HG03025 (cell line): ENCODE results near the gene TTC31.

Experiments used
- ATAC-seq: cut with Tn5 transposase; IDR thresholded peaks from one replicate; pipeline ENCODE4 v1.9.1; 2021; ENCODE audit warnings: mild to moderate bottlenecking, moderate library complexity; ENCODE audit not compliant: unreplicated experiment, low FRiP score

The TTC31 gene

DNA sequence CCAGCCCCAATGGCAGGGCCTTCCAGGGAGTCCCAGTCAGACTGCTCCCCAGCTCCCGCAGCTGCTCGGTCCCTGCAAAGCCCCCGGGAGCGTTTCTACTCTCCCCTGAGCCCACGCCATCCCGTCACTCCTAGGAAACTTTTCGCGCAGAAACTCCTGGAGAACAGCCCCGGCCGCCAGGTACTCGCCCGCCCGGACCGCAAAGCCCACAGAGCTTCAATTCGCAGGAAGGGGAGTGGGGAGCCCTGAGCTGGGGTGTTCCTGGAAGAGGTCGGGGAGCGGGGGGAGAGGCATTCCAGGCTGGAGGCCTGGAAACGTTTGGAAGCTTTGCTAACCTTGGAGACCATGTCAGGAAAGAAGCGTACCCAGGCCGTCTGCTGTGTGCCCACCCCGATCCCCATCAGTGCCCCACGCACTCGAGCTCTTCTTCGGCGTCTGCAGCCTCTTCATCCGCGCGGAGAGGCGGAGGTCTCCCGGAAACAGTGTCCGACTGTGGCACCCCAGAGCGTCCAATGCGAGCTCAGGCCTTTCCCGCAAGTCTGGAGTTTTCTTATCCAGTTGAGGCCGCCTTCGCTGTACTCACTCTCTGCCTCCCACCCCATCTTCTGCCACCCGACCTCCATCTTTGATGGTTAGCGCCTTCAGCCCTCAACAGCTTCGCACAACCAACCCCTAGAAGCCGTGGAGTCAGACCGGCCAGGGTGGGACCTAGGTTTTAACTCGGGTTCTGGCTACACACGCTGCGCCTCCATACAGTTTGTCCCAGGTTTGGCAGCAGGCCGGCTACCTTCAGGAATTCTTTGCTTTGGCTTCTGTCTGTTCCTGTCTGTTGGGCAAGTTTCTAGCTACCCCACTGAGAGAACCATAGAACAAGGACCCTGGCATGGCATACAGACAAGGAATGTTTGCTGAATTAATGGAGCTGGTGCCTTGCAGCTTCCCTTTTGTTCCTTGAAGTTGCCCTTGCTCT is 20.9 kb downstream of the TTC31 start:
- no peak for ATAC-seq

DNA sequence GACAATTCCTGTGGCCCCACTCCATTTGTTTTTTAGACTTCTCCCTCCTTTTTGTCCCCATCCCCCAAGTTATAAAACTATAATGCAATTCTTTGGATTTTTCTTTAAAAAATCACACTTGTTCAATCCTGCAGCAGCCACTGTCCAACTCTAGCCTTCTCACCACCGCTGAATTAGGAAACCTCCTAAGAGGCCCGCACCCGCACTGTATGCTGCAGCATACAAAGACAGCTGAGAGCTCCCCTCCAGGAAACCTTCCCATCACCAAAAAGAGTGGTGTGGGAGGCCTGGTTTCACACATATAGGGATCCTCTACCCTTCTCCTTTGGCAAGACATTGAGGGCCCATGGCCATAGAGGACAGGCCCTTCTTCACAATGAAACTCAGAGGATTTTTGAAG is 21.7 kb downstream of the TTC31 start:
- ATAC-seq: no peak

DNA sequence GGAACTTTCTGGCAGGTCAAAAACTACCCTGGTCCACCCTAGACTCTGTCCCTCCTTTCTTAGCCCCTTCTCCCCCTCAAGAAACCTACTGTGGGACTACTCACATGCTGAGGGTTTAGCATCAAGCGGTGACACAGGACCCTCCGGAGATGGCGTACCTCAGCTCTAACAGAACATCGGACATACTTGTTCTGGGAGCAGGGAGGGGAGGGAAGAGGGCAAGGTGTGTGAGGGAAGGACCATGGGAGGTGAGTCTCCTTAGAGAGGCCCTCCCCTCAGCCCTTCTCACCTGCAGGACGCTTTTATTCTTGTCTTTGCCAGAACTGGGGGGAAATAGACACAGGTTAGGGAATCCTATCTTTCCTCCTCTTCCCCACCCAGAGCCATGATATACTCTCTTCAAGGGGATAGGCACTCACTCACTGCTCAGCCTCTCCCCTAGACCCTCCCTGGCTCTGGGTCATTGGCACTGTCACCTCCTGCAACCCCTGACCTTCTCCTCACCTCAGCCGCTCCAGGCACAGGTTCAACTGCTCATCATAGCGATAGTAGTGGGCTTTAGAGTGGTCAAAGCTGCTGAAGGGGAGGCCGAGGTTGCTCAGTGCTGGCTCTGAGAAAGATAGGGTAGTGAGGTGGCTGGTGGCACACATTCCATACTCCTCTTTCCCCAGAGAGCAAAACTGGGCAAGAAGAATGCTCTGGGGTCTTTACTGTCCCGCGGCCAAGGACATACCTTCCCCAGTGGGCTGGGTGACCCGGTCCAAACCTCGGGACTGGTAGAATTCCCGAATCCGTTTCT is 22.8 kb downstream of the TTC31 start:
- ATAC-seq: no peak

DNA sequence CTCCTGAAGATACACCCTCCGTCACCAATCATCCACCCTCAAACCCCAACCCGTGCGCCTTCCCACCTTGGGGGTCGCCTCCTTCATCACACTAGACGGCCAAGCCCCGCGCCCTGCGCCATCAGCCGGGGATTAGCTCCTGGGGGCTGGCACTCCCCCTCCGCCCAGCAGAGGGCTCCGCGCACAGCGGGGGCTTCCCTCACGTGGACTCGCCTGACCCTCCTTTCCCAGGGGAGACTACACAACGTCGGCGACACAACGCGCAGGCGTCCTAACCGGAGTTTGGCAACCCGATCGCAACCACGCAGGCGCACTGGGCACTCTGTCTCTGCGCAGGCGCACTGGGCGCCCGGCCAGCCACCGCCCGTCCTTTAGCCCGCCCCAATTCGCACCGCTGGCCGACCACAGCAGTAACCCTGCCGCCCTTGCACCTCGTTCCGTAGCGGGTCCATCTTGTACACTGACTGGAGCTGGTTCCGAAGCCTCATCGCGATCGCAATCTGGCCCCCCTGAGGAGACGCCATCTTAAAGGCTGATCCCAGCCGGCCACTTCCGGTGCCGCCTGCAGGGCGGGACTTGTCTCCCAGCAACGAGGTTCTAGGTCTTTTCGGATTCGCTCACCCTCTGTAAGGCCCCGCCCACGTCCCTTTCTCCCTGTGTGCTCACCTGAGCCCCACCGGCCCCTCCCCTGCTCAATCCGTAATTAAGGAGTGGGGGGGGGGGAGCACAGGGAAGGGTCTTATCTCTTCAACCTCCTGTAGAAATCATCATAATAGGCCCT is 24.5 kb downstream of the TTC31 start, which contains the start of gene PCGF1:
Gene PCGF1 (minus strand): TSS at position 551 of the 781 bp plus-strand sequence. CDS start 27 bp downstream, at position 524.
- ATAC-seq: peak; percentile 93

DNA sequence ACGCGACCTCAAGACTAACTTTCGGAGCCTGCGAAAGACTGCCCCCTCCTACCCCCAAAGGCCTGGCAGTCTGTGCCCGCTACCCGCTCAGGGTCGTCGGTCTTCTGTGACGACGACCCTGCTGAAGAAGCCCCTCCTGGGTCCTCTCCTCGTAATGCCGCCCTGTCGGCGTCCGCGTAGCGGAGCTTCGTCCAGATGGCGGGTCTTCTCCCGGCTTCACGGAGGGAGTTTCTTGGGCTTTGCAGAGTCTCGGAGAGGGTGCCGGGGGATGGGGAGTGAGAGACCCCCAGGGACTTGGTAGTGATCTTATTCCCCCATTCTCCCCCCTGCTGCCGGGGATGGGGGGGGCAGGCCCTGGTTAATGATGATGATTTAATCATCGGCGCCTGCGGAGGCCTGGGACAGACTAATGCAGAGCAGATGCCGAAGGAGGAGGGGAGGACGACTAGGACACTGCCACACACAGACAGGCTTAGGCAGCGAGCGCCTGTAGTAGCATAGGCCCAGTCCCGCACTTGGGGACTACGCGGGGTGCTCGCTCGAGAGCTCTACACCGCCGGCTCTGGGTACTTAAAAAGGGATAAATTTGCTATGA is 25.1 kb downstream of the TTC31 start:
- peak; percentile 11 for ATAC-seq

DNA sequence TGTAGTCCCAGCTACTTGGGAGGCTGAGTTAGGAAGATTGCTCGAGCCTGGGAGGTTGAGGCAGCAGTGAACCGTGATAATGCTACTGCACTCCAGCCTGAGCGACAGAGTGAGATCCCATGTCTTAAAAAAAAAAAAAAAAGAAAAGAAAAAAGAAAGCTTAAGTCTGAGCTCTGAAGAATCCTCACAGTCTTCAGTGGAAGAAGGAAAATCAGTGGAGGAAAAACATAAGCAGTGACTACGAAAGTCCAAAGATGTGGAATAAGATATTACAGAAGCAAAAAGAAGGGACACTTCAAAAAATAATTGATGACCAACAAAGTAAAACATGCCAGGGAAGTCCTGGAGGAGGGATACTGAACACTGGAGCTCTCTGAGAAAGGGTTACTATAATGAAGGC is 27.4 kb downstream of the TTC31 start:
- ATAC-seq: no peak

DNA sequence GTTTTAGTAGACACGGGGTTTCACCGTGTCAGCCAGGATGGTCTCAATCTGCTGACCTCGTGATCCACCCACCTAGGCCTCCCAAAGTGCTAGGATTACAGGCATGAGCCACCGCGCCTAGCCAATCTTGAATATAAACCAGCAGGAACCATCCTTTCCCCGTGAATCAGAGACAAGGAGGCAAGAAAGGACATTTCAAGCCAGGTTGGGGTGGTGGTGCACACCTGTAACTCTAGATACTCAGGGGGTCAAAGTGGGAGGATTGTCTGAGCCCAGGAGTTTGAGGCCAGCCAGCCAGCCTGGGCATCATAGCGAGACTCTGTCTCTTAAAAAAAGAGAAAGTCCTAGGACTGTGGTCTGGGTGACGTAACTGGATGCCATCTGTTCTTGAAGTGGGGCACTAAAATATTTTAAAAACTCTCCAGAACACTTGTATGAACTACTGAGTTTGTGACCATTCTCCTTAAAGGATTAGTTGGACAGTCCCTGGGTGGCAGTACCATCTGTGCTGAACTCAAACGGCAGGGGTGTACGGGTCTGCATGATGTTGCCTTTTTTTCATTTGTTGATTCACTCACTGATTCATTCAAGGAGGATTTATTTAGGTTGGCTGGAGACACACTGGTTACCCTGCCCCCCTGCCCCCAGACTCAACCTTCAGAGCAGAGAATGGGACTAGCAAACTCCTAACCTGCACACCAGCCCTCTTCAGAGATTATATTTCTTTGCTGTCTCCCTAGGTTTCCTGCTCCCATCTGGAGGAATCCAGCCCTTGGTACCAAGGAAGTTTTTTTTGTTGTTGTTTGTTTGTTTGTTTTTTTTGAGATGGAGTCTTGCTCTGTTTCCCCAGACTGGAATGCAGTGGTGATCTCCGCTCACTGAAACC is 28.5 kb downstream of the TTC31 start:
- no peak for ATAC-seq

DNA sequence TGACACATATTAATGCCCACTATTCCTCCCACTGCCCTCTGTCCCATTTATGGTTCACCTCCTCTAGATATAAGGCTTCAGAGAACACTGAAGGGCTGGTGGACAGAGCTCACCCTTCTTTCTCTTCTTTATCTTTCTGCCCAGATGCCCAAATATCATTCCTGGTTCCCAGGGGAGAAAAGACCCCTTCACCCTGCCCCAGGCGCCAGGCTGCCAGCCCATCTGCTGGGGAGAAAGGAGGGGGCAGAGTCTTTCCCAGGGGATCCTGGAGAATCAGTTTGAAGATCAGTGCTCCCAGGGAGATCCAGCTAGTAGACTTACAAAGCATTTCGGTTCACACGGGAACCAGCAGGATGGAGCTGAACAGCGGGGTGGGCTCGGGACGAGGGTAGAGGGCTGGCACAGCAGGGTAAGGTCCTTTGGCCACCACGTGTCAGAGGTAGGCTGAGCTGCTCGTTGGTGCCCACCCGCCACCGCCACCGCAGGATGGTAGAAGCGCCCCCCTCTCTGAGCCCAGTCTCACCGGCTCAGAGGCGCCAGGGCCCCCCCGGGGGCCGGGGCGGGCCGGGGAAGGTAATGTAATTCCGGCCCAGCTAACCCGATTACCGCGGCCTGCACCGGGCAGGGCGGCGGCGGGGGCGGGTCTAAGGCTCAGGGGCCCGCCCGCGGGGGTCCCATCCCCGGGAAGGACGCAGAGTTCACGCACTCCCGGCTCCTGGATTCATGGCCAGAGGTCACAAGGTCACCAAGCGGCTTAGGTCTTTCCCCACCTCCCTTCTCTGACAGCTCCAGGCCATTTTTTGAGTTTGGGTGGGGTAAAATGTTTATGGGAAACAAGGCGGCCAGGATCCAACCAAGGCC is 30.1 kb downstream of the TTC31 start:
- no peak for ATAC-seq

DNA sequence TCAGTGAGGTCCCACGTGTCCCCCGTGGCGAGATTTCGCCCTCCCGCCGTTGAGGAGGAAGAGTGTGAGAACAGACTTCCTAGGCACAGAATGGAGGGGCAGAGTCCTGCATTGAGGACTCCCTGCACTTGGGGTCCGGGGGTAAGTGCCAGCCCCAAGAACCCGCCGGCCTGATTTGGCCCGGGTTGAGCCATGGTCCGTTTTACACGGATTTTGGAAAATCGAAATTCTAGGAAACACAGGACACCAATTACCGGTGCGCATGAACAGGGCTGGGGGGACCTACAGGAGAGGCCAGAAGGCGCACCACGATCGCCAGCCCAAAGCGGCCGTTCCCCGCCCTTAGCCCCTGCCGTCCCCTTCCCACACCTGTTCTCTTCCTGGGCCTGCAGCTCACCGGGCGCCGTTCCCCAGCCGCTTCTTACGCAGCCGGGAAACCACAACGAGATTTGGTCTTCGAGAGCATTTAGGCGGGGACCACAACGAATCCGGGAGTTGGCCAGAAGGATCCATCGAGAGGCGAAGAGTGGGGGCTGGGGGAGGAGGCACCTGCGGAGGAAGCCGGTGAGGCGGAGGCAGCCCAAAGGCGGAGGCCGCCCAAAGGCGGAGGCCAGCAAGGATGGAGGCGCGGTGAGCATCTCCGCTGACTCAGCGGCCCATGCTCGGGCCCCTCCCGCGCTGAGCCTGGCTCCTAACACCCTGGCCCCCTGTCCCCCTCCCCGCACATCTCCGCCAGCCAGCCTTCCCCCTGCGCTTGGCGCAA is 30.9 kb downstream of the TTC31 start:
- no peak for ATAC-seq

DNA sequence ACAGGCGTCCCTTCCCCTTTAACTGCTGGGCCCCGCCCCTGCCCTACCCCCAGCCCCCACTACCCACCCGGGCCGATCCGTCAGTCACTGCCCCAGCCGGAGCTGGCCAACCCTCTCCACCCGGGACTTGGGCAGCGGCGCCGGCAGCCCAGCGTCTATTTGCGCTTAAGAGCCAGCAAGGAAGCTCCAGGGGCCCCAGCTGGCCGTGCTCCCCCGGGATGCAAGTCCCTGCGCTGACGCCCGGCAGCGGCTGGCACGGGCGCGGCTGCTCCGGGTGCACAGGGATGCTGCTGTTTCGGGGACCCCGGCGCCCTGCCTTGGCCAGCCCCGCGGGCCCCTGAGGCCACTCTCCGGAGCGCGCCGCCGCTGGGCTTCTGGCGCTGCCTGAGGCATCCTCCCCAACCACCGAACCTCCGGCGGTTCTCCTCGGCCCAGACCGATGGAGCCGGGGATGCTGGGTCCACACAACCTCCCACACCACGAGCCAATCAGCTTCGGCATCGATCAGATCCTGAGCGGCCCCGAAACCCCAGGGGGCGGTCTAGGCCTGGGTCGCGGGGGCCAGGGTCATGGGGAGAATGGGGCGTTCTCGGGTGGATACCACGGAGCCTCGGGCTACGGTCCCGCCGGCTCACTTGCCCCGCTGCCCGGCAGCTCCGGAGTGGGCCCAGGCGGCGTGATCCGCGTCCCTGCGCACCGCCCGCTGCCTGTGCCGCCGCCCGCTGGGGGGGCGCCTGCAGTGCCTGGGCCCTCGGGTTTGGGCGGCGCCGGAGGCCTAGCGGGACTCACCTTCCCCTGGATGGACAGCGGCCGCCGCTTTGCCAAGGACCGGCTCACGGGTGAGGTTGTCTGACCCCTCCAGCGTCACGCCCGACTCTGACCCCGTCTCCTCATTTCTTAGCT is 31.7 kb downstream of the TTC31 start, which contains the start of gene TLX2:
Gene TLX2 (plus strand): TSS at position 83 of the 903 bp plus-strand sequence. CDS start 357 bp downstream, at position 440.
- ATAC-seq: no peak

DNA sequence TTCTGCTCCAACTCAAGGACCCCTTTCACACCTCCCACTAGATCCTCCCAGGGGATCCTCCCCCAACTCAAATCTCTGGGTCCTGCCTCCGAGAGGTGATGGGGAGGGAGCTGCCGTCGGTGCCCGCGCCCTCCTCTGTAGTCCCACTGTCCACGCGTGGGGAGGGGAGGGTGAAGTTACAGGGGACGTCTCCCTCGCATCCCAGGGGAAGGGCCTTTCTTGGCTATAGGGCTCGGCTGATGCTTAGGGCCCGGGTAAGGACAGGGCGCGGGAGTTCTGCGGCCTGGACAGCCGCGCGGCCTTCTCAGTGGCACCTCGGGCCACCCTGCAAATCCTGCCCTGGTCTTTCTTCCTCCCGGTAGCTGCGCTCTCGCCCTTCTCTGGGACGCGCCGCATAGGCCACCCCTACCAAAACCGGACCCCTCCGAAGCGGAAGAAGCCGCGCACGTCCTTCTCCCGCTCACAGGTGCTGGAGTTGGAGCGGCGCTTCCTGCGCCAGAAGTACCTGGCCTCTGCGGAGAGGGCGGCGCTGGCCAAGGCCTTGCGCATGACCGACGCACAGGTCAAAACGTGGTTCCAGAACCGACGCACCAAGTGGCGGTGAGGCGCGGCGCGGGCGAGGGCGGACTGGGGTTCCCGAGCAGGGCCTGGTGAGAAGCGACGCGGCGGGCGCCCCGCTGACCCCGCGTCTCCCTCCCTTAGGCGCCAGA is 32.5 kb downstream of the TTC31 start:
- ATAC-seq: no peak

DNA sequence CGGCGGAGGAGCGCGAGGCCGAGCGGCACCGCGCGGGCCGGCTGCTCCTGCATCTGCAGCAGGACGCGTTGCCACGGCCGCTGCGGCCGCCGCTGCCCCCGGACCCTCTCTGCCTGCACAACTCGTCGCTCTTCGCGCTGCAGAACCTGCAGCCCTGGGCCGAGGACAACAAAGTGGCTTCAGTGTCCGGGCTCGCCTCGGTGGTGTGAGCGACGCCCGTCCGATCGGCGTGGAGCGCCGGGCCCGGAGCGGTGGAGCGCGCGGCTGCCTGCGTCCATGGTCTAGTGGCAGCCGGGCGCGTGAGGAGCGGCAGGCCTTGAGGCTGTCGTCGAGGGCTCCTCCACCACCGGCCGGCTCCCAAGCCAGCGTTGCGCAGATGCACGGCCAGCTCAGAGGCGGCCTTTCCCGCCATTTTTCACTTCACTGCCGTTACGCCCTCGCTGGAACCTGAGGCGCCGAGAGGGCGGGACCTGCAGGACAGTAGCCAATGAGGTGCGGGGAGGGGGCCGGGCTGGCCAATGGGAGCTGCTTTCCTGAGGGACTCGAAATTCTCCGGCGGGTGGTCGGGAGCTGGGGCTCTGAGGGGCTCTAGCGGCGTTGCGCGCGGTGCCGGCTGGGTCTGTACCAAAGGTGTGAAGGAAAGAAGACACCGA is 33.2 kb downstream of the TTC31 start:
- ATAC-seq: no peak

DNA sequence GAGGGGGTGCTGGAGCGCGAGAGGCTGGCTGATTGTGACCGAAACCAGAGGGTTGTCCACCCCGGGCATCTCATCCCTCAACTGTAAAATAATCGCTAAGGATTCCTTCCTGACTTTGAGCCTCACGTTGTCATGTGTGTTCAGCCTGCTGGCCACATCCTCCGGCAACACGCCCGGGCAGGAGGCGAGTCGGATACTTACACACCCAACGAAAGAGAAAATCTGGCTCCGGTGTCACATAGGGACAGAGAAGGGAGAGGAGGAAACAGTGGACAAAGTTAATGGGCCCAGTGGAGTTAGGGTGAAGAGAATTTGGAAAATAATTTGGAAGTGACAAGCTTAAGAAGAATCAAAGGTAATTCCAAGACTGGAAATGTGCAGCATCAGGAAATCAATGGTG is 33.8 kb downstream of the TTC31 start:
- no peak for ATAC-seq

DNA sequence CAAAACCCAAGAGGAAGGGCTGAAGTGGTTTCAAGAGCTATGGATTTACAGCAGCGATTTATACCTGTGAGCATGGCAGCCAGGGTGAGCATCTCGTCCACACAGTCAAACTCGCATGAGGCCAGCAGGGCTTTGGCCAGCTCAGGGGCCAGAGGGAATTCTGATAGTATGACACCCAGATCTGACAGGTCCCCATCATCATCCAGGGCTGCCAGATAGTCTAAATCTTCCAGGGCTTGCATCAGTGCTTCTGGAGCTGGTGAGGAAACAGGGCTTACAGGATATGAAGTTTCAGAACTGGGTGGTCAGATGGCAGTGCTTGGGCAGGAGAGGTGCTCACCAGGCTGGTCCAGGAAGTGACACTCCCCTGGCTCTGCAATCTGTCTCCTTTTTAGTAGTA is 39.6 kb downstream of the TTC31 start:
- no peak for ATAC-seq

DNA sequence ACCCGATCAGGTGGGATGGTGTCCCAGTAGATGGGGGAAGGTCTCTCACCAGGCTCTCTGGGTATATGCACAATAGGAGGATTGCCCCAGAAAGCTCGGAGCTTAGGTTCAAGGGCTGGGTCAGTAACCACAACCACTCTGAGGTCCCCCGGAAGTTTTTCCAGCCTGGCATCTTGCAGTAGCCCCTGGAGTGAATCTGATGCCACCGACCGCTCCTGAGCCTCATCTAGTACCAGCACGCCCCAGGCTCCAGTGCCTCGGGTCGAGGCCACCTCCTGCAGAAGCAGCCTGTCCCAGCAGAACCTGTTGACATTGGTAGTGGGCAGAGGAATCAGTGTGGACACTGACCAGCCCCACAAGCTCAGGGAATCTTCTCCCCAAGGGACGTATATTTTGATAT is 41.1 kb downstream of the TTC31 start:
- no peak for ATAC-seq
